WERI-Rb-1 (cell line): ENCODE data around the gene DAG1.

ENCODE experiments used
- DNase-seq: peaks from one replicate; pipeline ENCODE4 v3.0.0-alpha.2; 2020
- H3K27ac ChIP-seq: fragments of 250-450 bp; sonication (Bioruptor Pico); 2 replicates; pipeline ENCODE4 v1.5.1; 2020; ENCODE audit warnings: mild to moderate bottlenecking, moderate library complexity
- H3K27me3 ChIP-seq: fragments of 250-450 bp; sonication (Bioruptor Pico); 2 replicates; pipeline ENCODE4 v1.5.1; 2021; ENCODE audit warnings: mild to moderate bottlenecking, low read depth, moderate library complexity; ENCODE audit not compliant: insufficient read depth, severe bottlenecking
- H3K36me3 ChIP-seq: fragments of 250-450 bp; sonication (Bioruptor Pico); 2 replicates; pipeline ENCODE4 v1.5.1; 2020; ENCODE audit warnings: mild to moderate bottlenecking, moderate library complexity
- H3K4me3 ChIP-seq: 2 replicates; pipeline ENCODE4 v1.5.1; 2011; ENCODE audit warnings: low read depth, mild to moderate bottlenecking, control low read depth, low read length
- H3K9me3 ChIP-seq: fragments of 250-450 bp; sonication (Bioruptor Pico); 2 replicates; pipeline ENCODE4 v1.5.1; 2021; ENCODE audit warnings: mild to moderate bottlenecking, moderate library complexity; ENCODE audit not compliant: severe bottlenecking
- TF ChIP-seq, protein P1 (sequence below): IDR thresholded peaks from 2 replicates; pipeline ENCODE4 v1.5.1; 2011; ENCODE audit warnings: low read depth, mild to moderate bottlenecking, control low read depth, inconsistent platforms, low read length

Gene DAG1

DNA sequence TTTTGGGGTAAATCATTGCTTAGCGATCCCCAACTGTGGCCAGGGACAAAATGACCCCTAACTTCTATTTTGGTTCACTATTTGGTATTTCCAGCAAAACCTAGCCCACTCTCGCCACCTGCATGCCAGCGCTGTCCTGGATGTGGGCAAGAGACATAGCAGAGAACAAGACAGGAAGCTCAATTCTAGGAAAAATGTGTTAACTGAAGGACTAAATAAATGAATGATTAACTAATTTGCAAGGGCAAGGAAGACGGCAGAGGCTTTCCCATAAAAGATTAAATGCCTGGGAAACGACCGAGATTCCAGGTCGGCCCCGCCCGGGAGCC lies 41.4 kb upstream of the DAG1 start:
- no peak for DNase-seq
- TF ChIP-seq, protein P1, sequence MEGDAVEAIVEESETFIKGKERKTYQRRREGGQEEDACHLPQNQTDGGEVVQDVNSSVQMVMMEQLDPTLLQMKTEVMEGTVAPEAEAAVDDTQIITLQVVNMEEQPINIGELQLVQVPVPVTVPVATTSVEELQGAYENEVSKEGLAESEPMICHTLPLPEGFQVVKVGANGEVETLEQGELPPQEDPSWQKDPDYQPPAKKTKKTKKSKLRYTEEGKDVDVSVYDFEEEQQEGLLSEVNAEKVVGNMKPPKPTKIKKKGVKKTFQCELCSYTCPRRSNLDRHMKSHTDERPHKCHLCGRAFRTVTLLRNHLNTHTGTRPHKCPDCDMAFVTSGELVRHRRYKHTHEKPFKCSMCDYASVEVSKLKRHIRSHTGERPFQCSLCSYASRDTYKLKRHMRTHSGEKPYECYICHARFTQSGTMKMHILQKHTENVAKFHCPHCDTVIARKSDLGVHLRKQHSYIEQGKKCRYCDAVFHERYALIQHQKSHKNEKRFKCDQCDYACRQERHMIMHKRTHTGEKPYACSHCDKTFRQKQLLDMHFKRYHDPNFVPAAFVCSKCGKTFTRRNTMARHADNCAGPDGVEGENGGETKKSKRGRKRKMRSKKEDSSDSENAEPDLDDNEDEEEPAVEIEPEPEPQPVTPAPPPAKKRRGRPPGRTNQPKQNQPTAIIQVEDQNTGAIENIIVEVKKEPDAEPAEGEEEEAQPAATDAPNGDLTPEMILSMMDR, result no peak; the same call in 1 of the 2 replicates
- Histone ChIP-seq H3K9me3 (no peaks in the 10 kb centered on the region), H3K27me3 (no peaks in the 10 kb centered on the region), H3K4me3 (peak overlapping the region; percentile 63), H3K36me3 (no peaks in the 10 kb centered on the region), H3K27ac (peak overlapping the region; percentile 82)

DNA sequence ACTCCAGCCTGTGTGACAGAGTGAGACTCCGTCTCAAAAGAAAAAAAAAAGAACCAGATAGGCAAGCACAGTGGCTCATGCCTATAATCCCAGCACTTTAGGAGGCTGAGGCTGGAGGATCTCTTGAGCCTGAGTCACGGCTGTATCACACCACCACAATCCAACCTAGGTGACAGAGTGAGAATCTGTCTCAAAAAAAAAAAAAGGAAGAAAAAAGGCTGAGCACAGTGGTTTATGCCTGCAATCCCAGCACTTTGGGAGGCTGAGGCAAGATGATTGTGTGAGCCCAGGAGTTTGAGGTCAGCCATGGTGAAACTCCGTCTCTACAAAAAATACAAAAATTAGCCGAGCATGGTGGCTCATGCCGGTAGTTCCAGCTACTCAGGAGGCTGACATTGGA lies 35.3 kb upstream of the DAG1 start:
- DNase-seq, result no peak
- Histone ChIP-seq H3K9me3 (no peaks in the 10 kb centered on the region), H3K27me3 (no peaks in the 10 kb centered on the region), H3K4me3 (no peak overlapping the region), H3K27ac (no peak overlapping the region), H3K36me3 (no peaks in the 10 kb centered on the region)
- TF ChIP-seq, protein P1, result no peak

DNA sequence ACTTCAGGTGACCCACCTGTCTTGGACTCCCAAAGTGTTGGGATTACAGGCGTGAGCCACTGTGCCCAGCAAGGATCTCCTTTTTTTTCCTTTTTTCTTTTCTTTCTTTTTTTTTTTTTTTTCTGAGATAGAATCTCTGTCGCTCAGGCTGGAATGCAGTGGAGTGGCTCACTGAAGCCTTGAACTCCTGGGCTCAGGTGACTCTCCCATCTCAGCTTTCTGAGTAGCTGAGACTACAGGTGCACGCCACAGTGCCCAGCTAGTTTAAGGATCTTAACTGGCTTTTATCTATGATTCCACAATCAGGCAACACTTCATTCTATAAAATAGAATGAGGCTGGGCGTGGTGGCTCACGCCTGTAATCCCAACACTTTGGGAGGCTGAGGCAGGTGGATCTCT lies 24.7 kb upstream of the DAG1 start:
- TF ChIP-seq, protein P1, result no peak
- no peak for DNase-seq
- no peak overlapping the region for H3K4me3 ChIP-seq

DNA sequence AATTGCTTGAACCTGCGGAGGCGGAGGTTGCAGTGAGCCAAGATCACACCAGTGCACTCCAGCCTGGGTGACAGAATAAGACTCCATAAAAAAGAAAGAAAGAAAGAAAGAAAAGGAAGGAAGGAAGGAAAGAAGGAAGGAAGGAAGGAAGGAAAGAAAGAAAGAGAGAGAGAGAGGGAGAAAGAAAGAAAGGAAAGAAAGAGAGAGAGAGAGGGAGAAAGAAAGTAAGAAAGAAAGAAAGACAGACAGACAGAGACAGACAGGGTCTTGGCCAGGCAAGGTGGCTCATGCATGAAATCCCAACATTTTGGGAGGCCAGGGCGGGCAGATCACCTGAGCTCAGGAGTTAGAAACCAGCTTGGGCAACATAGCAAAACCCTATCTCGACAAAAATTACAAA lies 16.4 kb upstream of the DAG1 start:
- Histone ChIP-seq H3K27me3 (no peaks in the 10 kb centered on the region), H3K9me3 (no peaks in the 10 kb centered on the region), H3K27ac (no peak overlapping the region), H3K4me3 (no peak overlapping the region), H3K36me3 (no peaks in the 10 kb centered on the region)
- no peak for DNase-seq
- TF ChIP-seq, protein P1, result no peak

More for the DNA sequence above, 24.7 kb upstream of the DAG1 start:
- Histone ChIP-seq H3K27ac (no peak overlapping the region), H3K27me3 (no peaks in the 10 kb centered on the region), H3K36me3 (no peaks in the 10 kb centered on the region), H3K9me3 (no peaks in the 10 kb centered on the region)

DNA sequence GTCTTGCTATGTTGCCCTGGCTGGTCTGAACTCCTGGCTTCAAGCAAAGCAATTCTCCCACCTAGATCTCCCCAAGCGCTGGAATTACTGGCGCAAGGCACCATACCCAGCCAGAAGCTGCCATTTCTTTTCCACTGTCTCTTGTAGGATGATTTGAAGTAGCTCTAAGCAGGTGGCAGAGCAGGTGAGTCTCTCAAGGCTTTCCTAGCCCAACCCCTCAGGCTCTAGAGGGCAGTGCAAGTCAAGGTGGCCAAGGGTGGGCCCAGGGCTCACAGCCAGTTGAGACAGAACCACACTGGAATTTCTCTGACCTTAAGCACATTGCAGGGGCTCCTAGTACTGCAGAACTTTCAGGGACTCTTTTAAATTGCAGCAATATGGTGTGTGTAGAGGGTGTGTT lies 15.6 kb upstream of the DAG1 start:
- TF ChIP-seq, protein P1, result peak; percentile 74
- Histone ChIP-seq H3K27ac (no peak overlapping the region), H3K36me3 (no peaks in the 10 kb centered on the region), H3K27me3 (no peaks in the 10 kb centered on the region), H3K9me3 (no peaks in the 10 kb centered on the region), H3K4me3 (no peak overlapping the region)
- peak; percentile 74 for DNase-seq

DNA sequence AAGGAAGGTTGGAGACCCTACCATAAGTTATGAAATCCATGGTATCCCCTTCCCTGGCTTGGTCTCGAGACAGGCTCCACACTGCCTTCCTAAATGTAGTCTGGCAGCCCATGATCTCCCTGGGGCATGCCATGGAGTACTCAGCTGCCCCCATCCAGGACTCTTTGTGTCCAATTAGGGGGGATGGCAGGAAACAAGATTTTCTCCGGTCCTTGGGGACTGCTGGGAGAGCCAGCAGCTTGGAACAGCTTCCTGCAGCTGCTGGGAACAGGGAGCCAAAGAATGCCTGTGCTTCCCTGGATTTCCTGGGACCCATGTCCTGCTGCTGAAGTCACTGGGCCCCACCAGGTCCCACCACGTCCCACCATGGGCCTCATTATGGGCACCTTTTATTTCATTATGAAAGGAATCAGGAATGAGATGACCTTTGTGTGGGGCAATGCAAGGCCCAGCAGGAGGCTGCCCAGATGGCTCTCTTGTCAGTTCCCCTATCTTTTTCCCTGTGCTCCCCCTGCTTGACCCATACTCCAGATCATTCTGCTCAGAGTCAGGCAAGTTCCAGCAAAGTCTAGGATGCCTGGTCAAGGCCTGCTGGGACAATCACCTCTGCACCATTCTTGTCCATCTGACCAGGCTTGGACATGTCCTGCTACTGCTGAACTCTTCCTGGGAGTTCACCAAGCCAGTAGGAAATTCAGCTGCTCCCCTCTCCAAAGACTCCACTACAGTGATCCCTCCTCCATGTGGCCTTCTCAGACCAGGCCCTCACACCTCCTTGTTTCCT lies 15.0 kb upstream of the DAG1 start:
- Histone ChIP-seq H3K27ac (no peak overlapping the region), H3K36me3 (no peaks in the 10 kb centered on the region), H3K9me3 (no peaks in the 10 kb centered on the region), H3K27me3 (no peaks in the 10 kb centered on the region), H3K4me3 (no peak overlapping the region)
- TF ChIP-seq, protein P1, result no peak
- DNase-seq, result no peak
